AG20443 (cell line): ENCODE results near the gene GET4.
"Not testable (repeated sequence)": the region's sequence is repeated elsewhere in the genome, so short reads cannot be mapped to it uniquely, and the experiment has no call there.

Experiments
- DNase-seq: peaks from one replicate; pipeline ENCODE4 v3.0.0; 2012; ENCODE audit warnings: low spot score, mixed read lengths

Gene GET4

GRCh38 chr7:930975-931758, 54.8 kb downstream of the GET4 start:
- DNase-seq = no peak

DNA sequence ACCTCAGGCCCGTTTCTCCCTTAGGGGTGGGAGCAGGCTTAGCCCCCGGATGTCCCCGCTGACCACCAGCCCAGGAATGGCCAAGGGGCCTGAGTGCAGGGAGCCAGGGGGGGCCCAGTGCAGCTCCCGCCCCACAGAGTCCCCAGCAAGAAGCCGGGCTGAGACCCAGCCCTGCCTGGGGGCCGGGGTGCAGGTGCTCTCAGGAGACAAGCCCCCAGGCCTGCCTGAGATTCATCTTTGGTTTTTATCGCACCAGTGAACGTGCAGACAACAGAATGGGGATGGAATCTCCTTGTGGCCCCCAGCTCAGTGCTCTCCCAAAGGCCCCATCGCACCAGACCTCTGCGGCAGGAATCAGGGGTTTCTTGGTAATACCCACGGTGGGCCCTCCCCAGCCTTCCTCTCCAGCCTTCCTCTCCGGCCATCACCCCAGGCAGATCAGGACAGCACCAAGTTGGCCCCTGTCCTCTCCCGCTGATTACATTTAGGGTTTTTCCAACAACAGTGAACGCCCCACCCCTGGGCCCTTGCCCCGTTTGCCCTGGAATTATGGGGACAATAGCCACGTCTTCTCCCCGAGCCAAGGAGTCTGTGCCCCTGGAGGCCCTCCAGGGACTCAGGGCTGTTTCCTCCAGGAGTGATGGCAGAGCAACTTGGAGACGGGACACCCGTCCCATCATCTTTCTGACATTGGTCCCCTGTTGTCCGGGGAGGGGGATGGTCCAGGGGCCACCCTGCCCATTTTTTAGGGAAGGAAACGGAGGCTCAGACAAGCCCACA, 55.7 kb downstream of the GET4 start:
- no peak for DNase-seq

- DNase-seq = no peak
These were observed 56.3 kb downstream of the GET4 start for GRCh38 chr7:932651-932975.

DNA sequence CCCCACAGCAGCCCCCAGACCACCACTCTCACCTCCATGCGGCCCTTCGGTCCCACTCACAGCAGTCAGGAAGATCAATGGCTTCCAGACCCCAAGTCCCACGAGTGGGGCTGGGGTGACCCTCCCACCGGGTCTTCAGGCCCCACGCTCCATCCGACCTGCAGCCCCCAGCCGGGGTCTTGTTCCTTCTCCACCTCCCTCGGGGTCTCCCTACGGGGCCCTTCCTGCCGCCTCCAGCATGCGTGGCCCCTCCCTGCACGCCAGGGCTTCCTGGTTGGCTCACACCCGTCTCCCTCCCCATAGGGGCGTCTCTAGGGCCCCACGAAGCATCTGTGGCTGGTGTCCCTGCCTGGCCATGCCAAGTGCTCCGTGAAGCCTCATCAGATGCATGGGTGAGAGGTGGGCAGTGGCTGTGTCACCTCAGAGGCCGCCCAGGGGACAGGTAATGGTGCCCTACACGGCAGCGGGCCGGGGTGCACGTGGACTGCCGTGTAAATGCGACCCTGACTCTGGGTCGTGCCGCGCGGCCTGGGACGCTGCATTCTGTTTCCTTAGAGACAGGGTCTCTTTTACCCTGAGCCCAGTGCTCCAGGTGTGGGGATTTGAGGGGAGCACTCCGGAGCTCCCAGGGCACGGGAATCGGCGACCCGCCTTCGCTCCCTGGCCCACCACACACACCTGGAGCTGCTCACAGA, 58.3 kb downstream of the GET4 start:
- DNase-seq = no peak

- DNase-seq = no peak
These were observed 59.0 kb downstream of the GET4 start for GRCh38 chr7:935164-935873.

DNA sequence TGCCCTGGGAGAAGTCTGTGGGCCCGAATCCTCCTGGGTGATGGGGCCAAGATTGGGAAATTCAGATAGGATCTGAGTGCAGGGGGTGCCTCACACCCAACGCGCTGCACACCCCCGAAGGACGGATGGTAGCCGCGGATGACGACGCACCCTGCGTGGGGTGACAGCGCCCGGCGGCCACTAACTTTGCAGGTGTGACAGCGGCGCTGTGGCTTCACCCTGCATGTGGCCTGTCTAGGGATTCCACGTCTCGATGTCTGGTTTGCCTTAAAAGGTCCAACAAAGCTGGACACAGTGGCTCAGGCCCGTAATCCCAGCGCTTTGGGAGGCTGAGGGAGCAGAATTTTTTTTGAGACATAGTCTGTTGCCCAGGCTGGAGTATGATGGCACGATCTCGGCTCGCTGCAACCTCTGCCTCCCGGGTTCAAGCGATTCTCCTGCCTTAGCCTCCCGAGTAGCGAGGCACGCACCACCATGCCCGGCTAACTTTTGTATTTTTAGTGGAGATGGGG, 59.6 kb downstream of the GET4 start:
- DNase-seq = no peak

GRCh38 chr7:936386-937054, 60.2 kb downstream of the GET4 start:
- no peak for DNase-seq

DNA sequence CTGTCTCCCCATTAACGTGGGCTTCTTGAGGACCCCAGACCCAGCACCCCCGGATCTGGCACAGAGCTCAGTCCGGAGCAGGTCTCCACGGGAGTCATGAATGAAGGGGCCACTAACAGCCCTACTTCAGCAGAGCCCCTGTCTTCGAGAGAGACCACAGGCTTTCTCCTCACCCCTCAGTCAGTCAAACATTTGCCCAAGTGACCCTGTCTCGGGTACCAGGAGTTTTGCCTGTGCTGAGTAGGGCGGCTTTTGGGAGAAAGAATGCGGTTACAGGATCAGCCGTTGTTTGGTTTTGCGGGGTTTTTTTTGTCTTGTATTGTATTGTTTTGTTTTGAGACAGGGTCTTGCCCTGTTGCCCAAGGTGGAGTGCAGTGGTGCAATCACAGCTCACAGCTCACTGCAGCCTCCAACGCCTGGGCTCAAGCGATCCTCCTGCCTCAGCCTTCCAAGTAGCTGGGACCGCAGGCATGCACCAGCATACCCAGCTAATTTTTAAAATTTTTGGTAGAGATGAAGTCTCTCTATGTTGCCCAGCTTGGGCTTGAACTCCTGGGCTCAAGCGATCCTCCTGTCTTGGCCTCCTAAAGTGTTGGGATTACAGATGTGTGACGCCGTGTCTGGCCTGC, 61.6 kb downstream of the GET4 start:
- DNase-seq = no peak

GRCh38 chr7:938546-939185, 62.3 kb downstream of the GET4 start:
- DNase-seq = no peak

DNA sequence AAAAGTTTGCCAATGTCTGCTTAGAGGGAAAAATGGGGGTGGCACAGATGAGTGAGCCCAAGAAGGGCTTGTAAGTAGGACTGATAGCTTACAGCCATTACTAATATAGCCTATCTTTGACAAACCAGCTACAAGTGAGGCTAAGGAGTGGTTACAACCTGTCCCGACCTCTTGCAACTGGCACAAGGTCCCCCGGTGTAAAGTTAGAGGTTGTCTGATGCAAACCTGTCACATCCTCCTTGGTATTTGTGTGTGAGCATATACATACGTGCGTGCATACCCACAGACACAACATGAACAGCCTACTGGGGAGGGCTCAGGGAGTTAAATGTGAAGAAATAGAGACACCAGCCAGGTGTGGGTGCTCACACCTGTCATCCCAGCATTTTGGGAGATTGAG, 63.5 kb downstream of the GET4 start:
- no peak for DNase-seq

DNA sequence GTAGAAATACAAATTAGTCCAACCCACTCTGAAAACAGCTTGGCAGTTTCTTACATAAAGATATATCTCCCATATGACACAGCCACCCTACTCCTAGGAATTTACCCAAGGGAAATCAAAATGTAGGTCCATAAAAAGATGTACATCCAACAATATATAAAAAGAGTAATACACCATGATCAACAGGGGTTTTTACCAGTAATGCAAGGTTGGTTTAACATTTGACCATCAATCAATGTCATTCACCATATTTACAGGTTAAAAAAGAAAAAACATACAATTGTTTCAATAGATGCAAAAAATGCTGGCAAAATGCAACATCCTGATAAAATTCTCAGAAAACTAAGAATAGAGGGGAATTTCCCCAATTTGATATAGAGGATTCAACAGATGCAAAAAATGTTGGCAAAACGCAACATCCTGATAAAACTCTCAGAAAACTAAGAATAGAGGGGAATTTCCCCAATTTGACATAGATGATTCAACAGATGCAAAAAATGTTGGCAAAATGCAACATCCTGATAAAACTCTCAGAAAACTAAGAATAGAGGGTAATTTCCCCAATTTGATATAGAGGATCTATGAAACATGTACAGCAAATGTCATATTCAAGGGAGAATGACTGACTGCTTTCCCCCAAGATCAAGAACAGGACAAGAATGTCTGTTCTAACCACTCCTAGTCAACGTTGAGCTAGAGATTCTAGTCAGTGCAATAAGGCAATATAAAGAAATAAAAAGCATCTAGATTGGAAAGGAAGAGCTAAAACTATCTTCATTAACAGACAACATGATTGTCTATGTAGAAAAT, 64.5 kb downstream of the GET4 start:
- DNase-seq = no peak

DNA sequence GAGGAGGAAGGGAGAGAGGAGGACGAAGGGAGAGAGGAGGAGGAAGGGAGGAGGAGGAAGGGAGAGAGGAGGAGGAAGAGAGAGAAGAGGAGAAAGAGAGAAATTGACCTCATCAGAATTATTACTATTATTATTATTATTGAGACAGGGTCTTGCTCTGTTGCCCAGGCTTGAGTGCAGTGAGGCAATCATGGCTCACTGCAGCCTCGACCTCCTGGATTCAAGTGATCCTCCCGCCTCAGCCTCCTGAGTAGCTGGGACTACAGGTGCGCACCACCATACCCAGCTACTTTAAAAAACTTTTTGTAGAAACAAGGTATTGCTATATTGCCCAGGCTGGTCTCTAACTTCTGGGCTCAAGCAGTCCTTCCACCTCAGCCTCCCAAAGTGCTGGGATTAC, 67.4 kb downstream of the GET4 start:
- not testable (repeated sequence) for DNase-seq

DNA sequence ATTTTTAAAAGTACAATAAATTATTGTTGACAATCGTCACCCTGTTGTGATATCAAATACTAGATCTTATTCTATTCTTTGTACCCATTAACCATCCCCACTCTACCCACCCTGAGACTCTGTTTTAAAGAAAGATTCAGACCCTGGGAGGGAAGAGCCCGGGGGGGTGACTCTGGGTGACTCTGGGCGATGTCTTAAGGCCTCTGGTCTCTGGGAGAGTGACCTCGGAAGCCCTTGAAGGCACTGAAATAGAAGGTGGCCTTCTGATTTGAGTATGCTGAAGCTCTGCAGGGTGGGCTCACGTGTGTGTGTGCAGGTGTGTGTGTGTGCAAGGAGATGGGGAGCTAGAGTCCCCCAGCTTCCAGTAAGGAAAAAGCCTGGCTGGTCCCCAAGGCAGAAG, 68.4 kb downstream of the GET4 start:
- no peak for DNase-seq

DNA sequence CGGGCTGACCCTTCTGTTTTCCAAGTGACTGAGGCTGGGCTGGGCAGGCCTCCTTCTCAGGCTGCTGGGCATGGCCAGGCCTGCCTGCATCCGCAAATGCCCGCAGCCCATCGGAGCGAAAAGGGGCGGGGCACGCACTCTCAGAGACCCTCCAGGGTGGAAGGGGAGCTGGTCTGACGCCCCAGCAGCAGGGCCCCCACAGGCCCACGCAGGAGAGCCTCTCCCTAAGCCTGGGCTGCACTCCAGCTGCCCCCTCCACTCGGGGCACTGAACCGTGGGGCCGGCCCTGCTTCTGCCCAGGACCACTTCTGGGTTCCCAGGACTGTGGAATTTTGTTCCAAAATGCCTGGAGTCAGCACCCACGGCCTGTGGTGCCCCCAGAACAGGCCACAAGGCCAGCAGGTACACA, 68.8 kb downstream of the GET4 start:
- DNase-seq = no peak

DNA sequence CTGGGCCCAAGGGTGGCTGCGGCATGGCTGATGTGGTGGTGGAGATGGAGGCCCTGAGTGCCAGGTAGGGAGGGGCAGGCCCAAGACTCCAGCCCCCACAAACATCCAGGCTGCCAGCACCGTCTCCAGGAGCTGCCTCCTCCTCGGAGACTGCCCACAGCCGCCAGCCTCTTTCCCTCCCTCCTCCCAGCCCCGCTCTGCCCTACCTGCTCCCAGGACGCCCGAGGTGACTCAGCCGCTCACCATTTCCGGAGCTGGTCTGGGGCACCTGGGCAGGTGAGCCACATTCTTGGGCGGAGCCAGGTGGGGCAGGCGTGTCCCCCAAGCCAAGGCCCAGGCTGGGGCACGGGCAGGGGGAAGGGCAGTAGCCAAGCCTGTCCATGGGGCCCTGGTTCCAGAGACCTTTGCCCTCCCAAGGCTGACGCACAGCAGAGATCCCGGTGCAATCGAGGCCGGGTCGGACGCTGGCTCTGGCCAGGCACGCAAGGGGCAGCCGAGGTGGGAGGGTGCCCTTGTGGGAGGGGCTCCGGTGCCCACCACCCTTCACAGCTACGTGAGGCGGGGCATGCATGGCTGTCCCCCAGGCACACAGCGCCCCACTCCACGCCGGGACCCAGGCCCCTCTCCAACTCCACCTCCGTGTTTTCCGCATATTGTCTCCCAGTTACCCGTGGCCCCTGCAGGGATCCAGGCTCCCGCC, 69.4 kb downstream of the GET4 start:
- no peak for DNase-seq
